Right ventricle myocardium inferior (tissue), 1 donor: ENCODE results near the gene ZSWIM6. TPM values are rescaled to one million over a fixed set of nuclear protein-coding genes. Genes with fewer than 3 reads are reported as not detected.

ENCODE experiments used
- ATAC-seq: fragments of 200-7000 bp; cut with Tn5 transposase; one replicate; pipeline ENCODE4 v1.9.1; 2020; ENCODE audit warnings: mild to moderate bottlenecking, moderate library complexity
- DNase-seq: peaks from one replicate; pipeline ENCODE4 v3.0.0; 2021; ENCODE audit errors: missing footprints
- intact Hi-C: fragments of 100-400 bp; cut with DNase I; formaldehyde crosslinking; loops from one replicate; pipeline ENCODE4 v1.11.0; 2022
- total RNA-seq: library from RNA; stranded (reverse); fragmentation: NEBNext Ultra II Directional; extraction: Animal tissue kit (Norgen Biotek cat#: 25700); gene quantifications from one replicate; pipeline ENCODE4 v1.2.1, GENCODE V29; 2021
- donor health status: DM: no; HTN: yes; CAD: no; lungs with severe emphysema.

ZSWIM6 gene
- total RNA-seq, 1 donor from 2014 or later = 8.1 TPM

DNA sequence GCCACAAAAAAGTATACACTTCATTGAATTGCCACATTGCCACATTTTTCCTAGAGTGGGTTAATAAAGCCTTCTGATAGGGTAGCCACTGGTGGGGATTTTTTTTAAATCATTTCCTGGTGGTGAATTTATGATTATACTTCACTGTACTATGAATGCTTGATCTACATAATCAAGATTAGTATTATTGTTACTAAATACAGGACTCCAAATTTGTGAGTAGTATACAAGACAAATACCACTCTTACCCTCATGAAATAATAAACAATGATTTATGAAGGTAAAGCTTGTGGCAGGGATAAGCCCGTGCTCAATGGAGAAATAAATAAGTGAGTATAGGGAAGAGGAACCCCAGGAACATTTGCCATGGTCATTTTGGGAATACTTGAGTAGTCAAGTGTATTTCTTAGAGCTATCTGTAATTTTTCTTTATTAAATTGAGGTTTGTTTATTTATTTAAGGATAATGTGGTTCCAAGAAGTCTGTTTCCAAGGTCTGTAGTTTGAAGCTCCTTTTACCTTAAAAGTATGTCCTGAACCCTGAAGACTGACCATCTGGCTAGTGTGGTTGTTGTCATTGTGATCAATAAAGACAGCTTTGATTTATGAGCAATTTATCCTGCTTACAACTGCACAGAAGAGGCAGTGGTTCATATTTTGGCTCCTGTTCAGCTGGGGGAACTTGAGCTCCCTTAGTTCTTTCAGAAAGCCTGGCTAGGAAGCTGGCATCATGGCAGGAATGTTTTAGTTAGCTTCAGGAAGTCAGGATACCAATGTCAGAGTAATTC, 118.6 kb downstream of the ZSWIM6 start:
- no peak for DNase-seq
- ATAC-seq = no peak
- intact Hi-C loops = no loop called here

DNA sequence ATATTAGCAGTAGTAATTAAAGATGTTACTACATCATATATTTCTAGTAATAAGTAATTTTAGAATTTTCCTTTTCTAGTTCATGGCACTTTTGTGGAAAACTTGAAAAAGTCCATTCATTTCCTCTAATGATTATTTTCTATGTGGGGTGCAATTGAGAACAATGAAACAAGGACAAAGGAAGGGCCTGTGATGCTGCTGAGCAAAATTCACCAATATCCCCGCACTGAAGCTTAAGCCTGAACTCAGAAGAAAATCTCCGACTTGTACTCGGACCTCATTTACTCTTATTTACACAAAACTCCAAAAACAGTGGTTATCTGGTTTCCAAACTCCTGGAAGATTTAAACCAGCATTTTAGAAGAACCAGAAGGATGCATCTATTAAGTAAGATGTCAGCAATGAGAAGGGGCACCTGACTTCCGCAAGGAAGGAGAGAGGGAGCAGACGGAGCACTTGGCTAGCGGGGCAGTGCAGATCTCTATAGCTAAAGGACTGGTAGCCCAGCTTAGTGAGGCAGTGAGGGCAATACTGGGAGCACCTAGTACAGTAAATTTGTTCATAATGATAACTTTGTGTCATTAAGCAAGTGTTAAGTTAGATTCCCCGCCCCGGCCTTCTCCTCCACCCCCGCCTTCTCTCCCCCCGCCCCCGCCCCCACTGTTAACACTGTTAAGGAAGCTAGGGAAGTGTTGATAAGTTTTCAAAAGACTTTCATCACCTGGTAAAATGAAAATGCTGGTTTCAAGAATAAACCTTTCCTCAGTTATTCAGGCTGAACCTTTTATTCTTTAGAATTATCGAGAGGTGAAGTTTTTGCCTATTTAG, 123.3 kb downstream of the ZSWIM6 start:
- intact Hi-C loops = no loop called here
- DNase-seq (no peak), ATAC-seq (no peak)

DNA sequence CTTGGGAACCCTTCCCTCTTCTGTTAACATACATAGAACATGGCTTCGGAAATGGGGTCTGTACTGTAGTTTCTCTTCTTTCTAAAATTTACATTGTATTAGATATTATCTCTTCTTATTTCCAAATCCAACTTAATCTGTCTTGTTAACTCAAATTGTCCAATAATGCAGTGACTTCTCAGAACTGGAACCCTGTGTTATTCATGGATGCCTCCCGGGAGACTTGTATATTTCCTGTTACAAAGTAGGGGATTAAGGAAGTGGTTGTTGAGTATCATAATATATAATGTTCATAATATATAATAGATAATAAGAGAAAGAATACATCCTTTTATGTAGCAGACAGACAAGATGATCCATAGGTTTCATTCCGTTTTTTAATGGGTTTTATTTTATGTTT, 128.4 kb downstream of the ZSWIM6 start:
- no peak for ATAC-seq
- DNase-seq = no peak
- intact Hi-C loops = no loop called here

DNA sequence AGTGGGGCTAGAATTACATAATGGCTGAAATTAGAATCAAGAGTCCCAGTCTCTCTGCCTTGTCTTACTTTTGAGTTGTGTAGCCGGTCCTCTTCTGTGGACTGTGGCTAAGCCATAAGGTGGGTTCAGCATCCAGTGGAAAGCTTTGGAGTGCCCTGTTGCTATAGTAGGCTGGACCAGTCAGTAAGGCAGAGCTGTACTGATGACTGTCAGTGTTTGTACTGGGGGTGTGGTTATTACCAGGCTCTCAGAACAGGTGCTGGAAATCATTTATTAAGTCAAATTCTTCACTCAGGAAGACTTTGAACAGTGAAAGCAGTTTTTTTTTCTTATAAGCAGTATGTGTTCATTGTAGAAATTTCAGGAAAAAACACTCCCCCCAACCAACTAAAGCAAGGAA, 129.4 kb downstream of the ZSWIM6 start:
- ATAC-seq (no peak), DNase-seq (no peak)
- intact Hi-C loops = no loop called here

DNA sequence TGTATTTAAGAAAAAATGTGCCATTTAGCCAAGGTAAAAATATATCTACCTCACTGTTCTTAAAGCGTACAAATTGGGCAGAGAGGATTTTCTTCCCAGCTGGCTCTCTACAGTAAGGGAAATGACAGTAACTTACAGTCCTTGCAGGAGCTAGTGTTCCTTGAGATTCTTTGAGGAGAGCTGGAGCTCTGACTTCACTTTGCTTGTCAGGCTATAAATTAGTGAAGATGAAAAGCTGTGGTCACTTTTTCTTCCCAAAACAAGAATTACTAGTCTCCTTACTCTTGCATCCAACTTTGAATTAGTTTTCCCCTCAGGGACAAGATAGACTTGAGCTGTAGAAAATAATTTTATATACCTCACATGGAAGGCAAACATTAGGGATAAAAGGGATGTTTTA, 129.9 kb downstream of the ZSWIM6 start:
- DNase-seq (no peak), ATAC-seq (no peak)
- intact Hi-C loops = no loop called here

DNA sequence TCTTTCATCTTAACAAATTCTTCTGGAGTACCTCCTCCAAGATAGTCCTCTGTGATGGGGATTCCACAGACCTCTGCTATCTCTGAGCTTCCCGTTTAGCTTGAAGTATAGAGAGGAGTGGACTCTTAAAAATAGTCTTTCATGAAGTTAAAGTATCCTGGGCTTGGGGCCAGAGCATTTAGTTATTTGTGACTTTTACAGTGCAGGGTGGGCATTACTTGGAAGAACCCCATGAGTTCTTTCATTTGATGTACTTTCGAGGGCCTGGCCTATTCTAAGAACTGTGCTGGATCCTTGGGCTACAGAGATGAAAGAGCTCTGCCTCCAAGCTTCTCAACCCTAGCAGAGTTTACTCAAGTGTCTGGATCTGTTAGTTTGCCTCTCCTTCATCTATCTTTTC, 131.5 kb downstream of the ZSWIM6 start:
- intact Hi-C loops = no loop called here
- DNase-seq (no peak), ATAC-seq (no peak)

DNA sequence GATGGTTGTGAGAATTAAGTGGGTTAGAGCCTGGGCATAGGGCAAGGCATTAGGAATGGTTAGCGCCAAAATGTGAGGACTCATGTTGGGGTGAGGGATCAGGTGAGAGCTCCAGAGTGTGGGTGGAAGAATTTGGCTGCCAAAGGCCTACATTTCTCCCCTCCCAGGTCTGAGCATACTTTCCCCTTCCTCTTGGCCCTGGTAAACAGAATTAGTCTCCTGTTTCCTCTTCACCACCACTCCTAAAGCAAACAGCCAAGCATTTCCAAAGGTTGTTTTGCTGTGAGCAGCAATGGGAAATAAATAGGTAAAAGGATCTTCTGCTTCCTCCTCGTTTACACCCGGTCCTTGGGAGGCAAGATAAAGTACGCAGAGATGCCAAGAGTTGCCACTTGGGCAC, 132.5 kb downstream of the ZSWIM6 start:
- intact Hi-C loops = no loop called here
- no peak for ATAC-seq
- DNase-seq = no peak

DNA sequence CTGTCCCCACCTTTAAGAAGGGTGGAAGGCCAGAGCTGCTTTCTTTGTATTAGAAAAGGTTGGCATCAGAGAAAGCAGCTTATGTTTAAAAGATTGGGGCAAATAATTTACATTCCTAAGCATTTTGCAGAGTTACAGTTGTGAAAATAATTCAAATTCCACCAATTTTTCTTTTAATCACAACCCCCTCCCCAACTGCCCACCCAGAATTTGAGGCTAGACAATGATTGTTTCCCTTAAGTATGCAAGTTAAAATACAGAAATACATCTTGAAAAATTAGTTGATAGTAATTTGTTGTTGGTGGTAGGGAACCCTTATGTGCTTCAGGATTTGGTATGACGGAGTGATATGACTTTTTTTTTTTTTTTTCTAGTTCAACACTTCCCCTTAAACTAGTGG, 133.0 kb downstream of the ZSWIM6 start:
- ATAC-seq = no peak
- DNase-seq = no peak
- intact Hi-C loops = no loop called here

DNA sequence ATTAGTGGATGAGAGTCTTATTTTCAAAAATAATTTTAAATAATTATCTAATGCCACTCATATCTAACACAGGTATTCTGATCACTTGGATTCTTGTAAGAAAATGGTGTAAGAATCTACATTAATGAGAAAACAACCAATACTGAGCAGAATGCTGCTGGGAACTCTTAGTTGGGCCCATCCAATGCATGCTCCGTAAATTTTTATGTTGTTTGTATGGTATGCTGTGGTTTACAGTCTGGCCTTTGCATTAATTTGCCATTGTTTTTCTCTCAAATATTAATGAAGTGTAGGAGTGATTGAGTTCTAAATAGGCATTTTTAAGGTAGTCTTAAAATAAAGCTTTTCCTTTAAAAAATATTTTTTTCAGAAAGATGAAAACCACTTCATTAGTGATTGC, 133.4 kb downstream of the ZSWIM6 start:
- ATAC-seq (no peak), DNase-seq (no peak)
- intact Hi-C loops = no loop called here

DNA sequence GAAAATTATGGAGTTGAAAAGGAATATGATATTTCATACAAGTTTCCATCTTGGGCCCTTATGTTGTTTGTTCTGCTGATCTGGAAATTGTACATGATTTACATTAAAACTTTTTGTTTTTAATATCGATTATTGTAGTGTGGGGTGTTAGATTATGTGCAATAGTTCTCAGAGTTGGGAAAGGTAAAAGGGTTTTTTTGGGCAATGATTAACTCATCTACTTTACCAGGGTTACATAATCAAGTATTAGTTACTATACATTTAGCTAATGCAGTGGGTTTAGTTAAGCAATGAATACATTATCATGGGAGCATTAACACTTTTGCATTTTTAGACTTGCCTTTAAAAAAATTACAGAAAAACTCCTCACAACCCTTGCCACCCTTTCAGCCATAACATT, 134.0 kb downstream of the ZSWIM6 start:
- intact Hi-C loops = no loop called here
- ATAC-seq = no peak
- no peak for DNase-seq

DNA sequence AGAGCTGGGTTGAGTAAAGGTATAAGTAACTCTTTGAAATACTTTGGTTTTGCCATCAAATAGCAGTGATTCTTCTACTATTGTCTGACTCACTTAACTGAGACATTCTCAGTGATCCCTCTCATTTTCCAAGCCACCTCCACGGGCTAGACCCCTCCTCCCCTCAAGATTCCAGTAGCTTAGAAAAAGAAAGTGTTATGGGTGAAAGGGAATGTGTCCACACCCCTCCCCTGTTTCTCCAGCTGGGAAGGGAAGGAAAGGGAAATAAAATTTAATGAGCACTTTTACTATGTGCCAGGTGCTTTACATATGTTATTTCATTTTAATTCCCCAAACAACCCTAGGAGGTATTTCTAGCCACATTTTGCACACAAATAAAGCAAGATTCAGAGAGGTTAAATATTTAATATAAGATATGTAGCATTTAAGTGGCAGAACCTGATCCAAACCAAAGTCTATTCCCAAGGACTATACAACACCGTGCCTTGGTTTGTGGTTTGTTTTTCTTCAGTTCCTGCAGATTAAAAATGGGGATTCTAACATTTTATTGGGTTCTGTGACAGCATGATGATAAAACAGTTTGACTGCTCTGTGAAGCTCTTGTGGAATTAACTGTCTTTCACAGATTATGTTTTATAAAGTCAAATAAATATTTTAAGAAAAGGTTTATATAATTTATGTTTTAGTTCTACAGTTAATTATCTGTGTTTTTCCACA, 135.9 kb downstream of the ZSWIM6 start:
- ATAC-seq = no peak
- intact Hi-C loops = no loop called here
- DNase-seq = no peak

DNA sequence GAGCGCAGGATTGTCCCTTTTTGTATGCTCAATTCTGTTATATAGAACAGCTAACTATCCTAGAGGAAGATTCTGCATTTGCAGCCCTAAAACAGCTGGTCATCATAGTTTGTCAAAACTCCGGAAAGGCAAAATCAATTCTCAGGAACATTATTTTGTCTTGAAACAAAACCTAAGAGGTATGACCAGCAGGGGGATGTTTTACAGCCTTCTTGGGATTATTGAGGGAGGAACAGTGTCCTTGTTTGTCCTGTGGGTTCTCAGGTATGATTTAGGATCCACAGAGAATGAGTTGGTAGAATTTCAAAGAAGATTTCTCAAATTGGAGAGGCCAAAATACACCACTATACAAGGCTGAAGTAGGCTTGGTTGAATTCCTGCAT, 136.4 kb downstream of the ZSWIM6 start:
- DNase-seq (no peak), ATAC-seq (no peak)
- intact Hi-C loops = no loop called here

DNA sequence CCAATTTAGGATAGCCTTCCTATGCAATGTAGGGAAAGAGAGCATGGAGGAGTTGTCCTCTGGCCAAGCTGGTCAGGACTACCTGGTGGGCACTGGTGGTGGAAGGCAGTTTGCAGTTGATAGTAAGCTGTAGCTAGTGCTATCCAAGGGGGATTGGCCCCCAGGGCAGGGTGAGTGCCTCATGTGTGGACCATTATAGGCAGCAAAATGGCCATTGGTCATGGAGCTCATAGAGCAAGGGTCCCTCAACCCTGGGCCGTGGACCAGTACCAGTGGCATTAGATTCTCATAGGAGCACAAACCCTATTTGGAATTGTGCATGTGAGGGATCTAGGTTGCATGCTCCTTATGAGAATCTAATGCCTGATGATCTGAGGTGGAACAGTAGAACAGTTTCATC, 139.3 kb downstream of the ZSWIM6 start:
- DNase-seq (no peak), ATAC-seq (no peak)
- intact Hi-C loops = no loop called here

DNA sequence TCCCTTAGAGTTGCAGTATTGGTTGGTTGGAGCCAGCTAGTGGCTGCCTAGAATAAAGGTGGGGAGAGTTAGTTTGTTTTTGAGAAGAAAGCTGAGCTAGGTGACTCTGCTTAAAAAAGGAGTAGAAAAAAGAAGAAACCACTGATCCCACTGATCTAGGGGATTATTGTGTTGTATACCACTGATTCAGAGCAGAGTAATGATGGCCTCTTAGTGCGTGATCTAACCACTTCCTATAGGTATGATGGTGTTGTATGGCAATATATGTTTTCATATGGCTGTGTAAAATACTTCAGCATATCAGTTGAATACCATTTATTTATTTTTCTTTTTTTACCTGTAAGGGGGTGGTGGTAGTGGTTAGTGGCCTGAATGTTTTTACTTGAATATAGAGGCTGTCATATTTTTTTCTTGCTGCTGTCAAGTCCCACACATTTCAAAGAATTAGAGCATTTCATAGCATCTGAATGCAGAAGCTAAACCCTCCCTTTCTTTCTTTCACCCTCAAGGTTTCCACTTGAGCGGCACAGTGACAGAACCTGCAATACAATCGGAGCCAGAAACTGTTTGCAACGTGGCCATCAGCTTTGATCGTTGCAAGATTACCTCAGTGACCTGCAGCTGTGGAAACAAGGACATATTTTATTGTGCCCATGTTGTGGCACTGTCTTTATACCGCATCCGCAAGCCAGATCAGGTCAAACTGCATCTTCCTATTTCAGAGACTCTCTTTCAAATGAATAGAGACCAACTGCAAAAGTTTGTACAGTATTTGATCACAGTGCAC, 140.3 kb downstream of the ZSWIM6 start:
- DNase-seq (no peak), ATAC-seq (no peak)
- intact Hi-C loops = no loop called here

DNA sequence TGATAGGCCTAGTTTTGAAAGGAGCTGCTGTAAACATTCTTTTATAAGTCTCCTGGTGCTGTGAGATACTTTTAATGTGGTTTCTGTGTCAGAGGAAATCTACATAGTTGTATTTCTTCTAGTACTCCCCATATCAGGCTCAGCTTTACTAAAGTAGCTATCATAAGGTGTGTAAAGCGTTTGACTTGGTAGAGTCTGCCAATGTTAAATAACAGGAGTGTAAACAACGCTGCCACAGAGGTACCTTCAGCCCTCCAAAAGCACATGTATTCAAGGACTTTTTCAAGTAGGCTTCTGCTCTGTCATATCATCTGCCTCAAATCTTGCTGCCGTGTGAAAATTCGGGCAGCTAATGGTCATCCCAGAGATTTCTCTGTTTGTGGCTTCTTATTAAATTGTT, 142.7 kb downstream of the ZSWIM6 start:
- no peak for DNase-seq
- no peak for ATAC-seq
- intact Hi-C loops = no loop called here

DNA sequence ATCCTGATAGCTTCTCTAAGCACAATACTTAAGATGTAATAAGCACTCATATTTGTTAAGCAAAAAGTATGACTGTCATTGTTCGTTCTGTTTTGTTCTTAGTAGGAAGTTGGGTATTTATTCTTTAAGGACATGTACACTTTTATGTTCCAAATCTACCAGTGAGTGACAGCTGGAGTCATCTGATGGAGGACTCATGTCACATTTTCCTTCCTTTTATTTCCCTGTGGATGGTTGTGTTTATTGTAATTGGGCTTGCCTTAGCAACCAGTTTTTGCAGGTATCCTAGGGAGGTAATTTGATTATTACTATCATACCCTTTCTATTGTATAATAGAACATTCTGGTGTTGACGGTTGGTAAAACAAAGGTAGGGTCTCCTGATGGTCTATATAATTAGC, 145.7 kb downstream of the ZSWIM6 start:
- intact Hi-C loops = no loop called here
- no peak for ATAC-seq
- no peak for DNase-seq

DNA sequence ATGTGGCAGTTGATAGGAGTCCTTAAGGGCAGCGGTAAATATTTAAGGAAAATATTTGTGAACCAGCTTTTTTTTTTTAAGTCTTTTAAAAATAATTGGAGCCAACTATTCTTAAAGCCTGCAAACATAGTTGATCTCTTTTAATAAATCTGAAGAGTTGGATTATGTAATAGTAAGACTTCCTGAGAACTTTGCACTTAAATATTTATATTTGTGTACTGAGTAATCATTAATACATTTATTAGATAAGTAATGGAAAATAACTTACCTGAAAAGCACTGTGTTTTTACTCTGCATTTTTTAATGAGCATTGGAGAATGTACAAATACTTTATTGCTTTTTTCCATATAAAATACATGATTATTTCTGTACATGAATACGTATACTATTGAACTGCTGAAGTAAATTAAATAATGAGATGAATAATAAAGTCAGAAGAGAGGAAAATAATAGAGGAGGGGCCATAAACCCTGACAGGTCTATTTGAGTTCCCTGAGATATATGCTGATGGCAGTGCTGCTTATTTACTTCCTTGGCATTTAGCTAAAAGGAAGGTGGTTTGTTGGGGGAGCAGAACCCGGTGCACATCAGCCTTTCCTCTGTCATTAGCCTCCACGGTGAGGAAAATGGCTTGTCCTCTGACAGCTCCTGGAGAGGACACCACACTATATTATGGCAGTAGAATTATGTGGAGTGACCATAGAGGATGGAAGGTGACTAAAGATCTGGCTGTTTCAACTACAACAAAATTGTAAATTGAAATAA, 148.0 kb downstream of the ZSWIM6 start:
- intact Hi-C loops = no loop called here
- ATAC-seq (no peak), DNase-seq (no peak)

DNA sequence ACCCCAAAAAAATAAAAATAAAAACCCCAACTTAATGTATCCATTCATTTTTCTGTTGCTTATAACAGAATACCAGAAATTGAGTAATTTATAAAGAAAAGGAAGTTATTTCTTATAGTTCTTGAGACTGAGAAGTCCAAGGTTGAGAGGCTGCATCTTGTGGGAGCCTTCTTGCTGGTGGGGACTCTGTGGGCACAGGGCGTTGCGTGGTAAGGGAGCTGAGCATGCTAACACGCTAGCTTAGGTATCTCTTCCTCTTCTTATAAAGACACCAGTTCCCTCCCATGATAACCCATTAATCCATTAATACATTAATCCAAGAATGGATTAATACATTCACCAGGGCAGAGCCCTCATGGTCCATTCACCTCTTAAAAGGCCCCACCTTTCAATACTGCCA, 150.9 kb downstream of the ZSWIM6 start:
- DNase-seq = no peak
- ATAC-seq = no peak
- intact Hi-C loops = no loop called here
